GM10266 (cell line): Measurements from ENCODE around the gene ZNF593.

ENCODE experiments used
- DNase-seq: peaks from one replicate; pipeline ENCODE4 v3.0.0; 2012; ENCODE audit errors: extremely low spot score
- TF ChIP-seq, protein P1 (sequence below): IDR thresholded peaks from 2 replicates; pipeline ENCODE4 v1.5.1; 2012; ENCODE audit warnings: mild to moderate bottlenecking, low read depth; ENCODE audit not compliant: control insufficient read depth, insufficient read depth; ENCODE audit errors: missing control alignments

The ZNF593 gene

DNA sequence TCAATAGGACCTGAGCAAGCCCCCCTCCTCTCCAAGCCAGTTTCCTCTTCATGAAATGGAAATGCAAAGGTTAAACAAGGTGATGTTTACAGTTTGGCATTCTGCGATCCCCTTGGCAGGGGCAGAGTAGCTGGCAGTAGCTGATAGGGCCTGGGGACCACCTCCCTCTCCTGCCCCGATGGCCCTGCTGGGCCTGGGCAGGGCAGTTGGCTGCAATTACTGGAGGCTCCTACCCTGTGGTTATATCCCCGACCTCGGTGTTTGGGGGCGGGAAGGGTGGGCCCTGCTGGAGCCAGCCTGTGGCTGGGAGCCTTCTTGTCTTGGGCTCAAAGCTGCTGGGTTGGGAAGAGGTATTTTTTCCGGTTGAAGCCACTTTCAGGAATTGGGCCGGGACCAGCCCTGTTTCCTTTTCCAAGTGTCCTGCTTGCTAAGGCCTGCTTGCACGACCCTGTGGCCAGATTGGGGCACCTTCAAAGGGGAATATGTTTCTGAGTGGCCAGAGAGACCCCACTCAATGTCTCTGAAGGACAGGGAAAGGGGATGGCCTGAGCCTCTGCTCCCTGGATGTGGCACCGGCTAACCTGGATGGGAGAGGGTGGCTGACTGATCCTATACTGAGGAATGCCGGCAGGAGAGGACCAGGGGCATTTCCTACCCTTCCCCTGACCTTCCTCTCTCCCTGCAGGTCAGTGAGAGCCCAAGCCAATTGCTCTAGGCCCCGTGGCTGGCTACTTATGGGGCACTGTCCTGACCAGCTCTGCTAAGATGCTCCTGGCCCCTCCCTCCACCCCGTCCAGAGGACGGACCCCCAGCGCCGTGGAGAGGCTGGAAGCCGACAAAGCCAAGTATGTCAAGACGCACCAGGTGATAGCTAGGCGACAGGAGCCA lies 8.9 kb upstream of the ZNF593 start:
- TF ChIP-seq, protein P1, sequence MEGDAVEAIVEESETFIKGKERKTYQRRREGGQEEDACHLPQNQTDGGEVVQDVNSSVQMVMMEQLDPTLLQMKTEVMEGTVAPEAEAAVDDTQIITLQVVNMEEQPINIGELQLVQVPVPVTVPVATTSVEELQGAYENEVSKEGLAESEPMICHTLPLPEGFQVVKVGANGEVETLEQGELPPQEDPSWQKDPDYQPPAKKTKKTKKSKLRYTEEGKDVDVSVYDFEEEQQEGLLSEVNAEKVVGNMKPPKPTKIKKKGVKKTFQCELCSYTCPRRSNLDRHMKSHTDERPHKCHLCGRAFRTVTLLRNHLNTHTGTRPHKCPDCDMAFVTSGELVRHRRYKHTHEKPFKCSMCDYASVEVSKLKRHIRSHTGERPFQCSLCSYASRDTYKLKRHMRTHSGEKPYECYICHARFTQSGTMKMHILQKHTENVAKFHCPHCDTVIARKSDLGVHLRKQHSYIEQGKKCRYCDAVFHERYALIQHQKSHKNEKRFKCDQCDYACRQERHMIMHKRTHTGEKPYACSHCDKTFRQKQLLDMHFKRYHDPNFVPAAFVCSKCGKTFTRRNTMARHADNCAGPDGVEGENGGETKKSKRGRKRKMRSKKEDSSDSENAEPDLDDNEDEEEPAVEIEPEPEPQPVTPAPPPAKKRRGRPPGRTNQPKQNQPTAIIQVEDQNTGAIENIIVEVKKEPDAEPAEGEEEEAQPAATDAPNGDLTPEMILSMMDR, result no peak
- no peak for DNase-seq

DNA sequence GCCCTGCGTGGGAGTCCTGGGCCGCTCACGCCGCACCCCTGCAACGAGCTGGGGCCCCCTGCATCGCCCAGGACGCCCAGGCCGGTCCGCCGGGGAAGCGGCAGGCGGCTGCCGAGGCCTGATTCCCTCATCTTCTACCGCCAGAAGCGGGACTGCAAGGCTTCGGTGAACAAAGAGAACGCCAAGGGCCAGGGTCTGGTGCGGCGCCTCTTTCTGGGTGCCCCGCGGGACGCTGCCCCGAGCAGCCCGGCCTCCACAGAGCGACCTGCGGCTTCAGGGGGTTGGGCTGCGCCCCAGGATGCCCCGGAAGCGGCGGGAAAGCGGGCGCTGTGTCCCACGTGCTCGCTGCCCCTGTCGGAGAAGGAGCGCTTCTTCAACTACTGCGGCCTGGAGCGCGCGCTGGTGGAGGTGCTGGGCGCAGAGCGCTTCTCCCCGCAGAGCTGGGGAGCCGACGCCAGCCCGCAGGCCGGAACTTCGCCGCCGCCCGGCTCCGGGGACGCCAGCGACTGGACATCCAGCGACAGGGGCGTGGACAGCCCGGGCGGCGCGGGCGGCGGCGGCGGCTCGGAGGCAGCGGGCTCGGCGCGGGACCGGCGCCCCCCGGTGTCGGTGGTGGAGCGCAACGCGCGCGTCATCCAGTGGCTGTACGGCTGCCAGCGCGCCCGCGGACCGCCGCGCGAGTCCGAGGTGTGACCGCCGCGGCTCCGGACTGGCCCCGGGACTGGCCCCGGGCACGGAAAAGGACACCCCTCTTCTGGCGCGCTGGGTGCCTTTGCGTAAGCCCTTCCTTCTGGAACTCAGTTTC lies 8.1 kb upstream of the ZNF593 start:
- TF ChIP-seq, protein P1, result peak; percentile 16
- DNase-seq, result peak; percentile 66

DNA sequence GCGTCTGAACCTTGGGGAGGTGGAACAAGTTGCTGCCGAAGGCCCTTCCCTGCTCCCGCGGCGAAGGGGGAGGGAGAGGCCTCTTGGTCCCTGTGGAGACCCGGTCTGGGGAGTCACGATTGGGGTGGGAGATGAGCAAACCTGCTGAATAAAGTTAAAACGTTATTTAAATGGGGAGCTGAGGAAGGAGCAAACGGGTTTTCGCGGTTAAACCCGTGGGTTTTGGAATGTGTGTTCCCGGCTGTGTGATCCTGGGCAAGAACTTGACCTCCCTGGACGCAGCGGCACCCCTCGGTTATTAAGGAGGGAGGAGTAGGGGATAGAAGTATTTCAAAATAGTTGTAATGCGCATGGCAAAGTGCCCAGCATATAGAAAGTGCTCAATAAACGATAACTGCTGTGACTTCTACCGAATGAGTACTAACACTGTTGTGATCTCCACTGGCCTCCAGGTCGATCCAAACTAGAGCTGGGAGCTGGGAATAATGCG lies 7.4 kb upstream of the ZNF593 start:
- DNase-seq, result peak; percentile 29
- TF ChIP-seq, protein P1, result no peak

DNA sequence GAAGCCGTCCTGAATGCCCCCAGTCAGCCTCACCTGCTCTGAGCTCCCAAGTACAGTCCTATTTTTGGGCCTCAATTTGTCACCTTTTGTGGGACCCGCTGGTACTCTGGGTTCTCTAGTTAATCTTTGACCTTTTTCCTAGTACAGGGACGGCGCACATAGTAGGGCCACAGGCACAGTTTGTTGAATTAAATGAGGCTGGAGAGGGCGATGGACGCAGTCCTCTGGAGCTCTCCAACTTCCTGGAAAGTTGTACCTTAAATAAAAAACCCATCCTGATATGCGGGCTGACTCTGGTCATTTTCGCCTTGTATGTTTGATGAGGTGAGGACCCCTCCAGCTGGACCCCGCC lies 6.0 kb upstream of the ZNF593 start:
- peak; percentile 21 for DNase-seq
- TF ChIP-seq, protein P1, result no peak

DNA sequence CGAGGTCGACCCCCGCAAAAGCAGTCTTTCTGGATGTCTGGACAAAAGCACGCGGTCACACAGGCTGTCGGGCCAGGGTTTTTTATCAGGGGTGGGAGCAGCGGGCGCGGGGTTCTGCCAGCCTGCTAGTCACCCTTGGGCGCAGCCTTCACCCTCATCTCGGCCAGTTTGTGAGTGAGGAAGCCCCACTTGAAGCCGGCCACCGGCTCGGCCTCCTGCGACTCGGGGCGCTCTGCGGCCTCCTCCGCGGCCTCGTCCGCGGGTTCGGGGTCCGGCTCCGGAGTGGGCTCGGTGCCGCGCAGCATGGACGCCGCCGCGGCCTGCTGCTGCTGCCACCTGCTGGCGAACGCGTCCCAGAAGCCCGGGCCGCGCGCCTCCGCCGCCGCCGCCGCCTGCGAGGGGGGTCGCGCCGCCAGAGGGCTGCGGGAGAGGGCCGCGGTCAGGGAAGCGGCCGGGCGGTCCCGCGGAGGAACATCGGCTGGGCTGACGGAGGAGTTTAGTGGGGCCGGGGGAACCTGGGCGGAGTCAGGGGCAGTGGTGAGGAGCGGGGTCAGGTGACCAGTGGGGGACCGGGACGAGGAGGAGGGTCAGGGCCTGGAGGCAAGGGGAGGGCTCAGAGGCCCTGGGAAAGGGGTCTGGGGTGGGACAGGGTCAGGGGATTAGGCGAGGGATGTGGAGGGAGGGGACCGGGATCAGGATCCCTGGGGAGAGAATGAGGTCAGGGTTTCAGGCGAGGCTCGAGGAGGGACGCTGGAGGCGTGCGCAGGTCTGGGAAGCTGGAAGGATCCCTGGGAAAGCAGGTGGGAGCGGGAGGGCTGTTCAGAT lies 5.5 kb upstream of the ZNF593 start:
- TF ChIP-seq, protein P1, result peak; percentile 90
- DNase-seq, result peak; percentile 85

DNA sequence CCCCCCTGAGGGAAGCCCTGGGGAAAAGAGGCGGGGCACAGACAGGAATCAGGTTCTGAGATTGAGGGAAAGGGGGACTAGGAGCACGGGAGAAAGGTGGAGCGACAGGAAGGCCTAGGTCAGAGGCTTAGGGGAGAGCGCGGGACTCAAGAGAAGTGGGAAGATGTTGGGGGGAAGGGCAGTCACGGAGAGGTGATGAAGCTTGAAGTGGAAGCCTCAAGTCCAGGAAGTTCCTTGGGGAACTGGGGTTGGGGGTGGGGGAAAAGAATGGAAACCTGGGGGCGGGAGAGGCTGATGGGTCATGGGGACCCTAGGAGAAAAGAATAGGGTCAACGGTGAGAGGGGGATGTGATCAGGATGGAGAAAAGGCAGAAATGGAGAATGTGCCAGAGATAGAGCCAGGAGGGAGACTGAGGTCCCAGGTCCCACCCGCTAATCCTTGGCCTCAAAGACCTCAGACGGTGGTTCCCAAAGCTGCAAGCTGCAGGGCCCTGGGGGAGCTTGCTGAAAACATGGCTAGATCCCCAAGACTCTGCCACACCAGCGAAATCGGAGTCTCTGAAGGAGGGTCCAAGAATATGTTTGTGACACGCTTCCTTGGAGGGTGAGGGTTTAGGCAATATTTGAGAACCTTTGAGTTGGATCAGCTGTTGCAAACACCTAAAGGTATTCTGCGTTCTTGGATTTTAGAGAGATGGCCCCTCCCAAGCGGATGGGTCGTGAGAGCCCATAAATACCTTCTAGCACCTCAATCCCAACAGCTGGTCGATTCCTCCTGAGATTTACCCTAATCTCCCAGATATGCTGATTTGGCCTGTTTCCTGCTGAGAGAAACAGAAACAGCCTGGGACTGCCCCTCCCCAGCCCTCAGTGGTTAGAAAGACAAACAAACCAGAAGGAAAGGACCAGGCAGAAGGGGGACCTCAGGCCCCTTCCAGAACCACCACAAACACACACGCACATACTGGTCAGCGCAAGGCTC lies 4.6 kb upstream of the ZNF593 start:
- no peak for DNase-seq
- TF ChIP-seq, protein P1, result no peak
